VCaP (cell line): Measurements from ENCODE around the gene EPC2.
"Not testable (repeated sequence)": the region's sequence is repeated elsewhere in the genome, so short reads cannot be mapped to it uniquely, and the experiment has no call there.

Experiments used
- H3K27ac ChIP-seq: fragments of 450-650 bp; 2 replicates; pipeline ENCODE4 v1.5.1; 2017
- TF ChIP-seq, protein P1 (sequence below): fragments of 450-650 bp; conservative IDR thresholded peaks from 2 replicates; pipeline ENCODE4 v1.5.1; 2017; ENCODE audit warnings: mild to moderate bottlenecking, moderate library complexity

Gene EPC2

DNA sequence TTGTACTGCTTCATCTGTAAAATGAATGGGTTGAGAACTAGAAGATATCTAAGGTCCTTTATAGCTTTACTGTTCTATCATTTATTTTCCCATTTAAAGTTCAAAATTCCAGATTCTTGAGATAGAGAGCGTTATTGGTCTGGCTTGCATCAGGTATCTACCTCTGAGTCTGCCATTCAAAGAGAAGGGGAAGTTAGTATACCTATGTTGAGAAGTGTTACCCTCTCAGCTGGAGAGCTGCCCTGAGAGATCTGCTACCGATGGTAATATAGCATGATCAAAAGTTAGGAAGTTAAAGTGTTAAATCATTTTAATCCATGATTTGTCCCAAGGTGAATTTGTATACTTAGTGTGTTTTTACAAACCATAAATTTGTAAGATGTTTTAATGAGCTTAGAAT is 7.4 kb downstream of the EPC2 start:
- no peak overlapping the region for H3K27ac ChIP-seq
- TF ChIP-seq, protein P1, sequence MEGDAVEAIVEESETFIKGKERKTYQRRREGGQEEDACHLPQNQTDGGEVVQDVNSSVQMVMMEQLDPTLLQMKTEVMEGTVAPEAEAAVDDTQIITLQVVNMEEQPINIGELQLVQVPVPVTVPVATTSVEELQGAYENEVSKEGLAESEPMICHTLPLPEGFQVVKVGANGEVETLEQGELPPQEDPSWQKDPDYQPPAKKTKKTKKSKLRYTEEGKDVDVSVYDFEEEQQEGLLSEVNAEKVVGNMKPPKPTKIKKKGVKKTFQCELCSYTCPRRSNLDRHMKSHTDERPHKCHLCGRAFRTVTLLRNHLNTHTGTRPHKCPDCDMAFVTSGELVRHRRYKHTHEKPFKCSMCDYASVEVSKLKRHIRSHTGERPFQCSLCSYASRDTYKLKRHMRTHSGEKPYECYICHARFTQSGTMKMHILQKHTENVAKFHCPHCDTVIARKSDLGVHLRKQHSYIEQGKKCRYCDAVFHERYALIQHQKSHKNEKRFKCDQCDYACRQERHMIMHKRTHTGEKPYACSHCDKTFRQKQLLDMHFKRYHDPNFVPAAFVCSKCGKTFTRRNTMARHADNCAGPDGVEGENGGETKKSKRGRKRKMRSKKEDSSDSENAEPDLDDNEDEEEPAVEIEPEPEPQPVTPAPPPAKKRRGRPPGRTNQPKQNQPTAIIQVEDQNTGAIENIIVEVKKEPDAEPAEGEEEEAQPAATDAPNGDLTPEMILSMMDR = no peak

DNA sequence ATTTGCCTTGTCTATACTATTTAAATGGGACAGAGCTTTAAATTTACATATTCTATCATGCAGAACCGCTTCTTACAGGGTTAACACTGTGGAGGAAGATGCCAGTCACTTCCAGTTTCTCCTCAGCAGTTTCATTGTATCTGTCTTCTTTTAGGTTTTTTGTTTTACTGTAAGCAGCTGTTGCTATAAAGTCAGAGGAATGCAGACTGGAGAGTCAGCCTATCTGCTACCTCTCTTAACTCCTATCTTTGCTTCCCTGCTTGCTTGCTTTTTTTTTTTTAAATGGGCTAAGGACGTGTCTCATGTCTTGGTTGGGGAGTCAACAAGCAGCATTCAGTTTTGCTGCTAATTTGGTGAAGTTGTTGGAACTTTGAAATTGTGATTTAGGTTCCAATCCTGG is 8.9 kb downstream of the EPC2 start:
- H3K27ac ChIP-seq = no peak overlapping the region
- TF ChIP-seq, protein P1 = no peak

DNA sequence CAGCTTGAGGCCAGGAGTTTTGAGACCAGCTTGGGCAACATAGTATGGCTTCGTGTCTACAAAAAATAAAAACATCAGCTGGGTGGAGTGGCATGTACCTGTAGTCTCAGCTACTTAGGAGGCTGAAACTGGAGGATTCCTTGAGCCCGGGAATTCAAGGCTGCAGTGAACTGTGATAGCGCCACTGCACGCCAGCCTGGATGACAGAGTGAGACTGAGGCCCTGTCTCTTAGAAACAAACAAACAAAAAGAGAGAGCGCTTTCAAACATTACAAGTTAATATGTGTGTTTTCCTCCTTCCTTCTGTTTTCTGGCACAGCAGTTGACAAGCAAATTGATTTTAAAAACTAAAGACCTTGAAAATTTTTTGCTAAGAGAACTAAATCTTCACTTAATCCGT is 9.9 kb downstream of the EPC2 start:
- no peak overlapping the region for H3K27ac ChIP-seq
- TF ChIP-seq, protein P1 = no peak

DNA sequence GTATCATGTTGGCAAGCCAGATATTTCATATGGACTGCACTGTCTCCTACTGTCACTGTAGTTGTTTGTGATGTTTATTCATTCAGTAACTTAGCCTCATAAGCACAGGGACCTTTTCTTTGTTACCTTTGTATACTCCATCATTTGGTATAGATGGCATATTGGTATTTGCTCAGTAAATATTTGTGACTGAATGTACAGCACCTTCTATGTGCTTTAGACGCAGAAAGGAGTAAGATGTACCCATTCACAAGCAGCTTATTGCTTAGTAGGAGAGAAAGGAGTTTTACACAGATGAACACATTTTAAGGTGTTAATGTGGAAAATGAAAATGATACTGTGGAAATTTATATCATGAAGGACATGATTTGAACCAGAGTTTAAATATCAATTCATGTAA is 12.0 kb downstream of the EPC2 start:
- no peak overlapping the region for H3K27ac ChIP-seq
- TF ChIP-seq, protein P1 = no peak

DNA sequence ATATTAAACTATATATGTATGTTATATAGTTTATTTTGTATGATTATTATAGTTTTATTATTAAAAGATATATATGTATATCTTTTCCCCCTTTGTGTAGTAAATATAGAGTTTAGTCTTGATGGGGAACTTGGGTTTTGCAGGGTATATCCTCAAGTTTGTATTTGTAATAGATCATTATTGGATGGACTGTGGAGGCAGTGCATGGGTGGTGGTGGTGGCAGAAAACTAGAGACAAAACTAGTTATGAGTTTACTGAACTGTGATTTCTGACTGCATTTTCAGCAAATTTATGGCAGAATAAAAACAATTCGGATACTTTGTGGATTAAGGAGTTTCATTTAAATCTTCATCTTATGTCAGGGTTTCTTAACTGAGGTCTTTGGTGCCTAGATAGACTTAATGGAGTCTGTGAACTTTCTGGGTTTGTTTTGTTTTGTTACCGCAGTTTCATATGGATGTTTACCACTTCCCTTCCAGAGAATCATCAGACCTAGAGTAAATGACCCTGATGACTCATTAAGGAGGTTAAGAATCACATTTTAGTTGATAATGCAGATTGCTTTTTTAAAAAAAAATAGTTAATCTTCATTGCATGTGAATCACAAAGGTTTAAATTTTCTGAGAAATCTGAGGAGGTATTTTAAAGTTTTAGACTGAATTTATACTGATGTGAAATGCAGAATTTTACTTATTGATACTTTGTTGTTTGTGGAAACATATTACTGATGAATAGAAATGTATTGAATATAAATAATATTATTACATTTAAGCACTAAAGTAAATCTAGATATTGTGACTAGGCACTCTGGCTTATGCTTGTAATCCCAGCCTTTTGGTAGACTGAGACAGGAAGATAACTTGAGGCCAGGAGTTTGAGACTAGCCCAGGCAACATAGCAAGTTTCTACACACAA is 14.5 kb downstream of the EPC2 start:
- no peak overlapping the region for H3K27ac ChIP-seq

DNA sequence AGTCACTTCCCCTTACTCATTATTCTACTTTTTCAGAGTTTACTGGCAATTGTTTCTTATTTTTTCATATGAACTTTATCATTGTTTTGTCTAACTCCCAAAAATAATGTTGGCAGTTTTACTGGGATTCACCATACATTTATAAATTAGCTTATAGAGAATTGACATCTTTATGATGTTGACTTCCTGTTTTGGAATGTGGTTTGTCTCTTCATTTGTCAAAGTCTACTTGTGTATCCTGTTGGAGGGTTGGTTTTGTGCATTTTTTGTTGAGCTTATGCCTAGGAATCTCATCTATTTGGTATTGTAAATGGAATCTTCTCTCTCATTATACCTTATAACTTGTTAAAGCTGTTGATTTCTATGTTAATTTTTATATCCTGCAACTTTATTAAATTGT is 16.4 kb downstream of the EPC2 start:
- TF ChIP-seq, protein P1 = no peak

More for the DNA sequence above, 14.5 kb downstream of the EPC2 start:
- TF ChIP-seq, protein P1 = no peak

DNA sequence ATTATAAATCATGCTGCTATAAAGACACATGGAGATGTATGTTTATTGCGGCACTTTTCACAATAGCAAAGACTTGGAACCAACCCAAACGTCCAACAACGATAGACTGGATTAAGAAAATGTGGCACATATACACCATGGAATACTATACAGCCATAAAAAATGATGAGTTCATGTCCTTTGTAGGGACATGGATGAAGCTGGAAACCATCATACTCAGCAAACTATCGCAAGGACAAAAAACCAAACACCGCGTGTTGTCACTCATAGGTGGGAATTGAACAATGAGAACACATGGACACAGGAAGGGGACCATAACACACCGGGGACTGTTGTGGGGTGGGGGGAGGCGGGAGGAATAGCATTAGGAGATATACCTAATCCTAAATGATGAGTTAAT is 17.8 kb downstream of the EPC2 start:
- not testable (repeated sequence) for H3K27ac ChIP-seq

More for the DNA sequence above, 16.4 kb downstream of the EPC2 start:
- H3K27ac ChIP-seq = no peak overlapping the region

DNA sequence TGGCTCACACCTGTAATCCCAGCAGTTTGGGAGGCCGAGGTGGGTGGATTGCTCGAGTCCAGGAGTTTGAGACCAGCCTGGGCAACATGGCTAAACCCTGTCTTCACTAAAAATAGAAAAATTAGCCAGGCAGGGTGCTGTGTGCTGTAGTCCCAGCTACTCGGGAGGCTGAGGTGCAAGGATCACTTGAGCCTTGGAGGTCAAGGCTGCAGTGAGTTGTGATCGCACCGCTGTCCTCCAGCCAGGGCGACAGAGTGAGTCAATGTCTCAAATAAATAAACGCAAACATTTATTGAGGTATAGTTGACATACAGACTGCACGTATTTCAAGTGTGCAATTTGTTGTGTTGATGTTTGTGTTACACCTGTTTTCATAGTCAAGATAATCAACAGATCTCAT is 19.7 kb downstream of the EPC2 start:
- no peak overlapping the region for H3K27ac ChIP-seq
- TF ChIP-seq, protein P1 = no peak
